DOHH2 (cell line): ENCODE measurements around the gene TAF6.

Experiments used
- H3F3A ChIP-seq: fragments of 200-600 bp; sonication (generic), shearing (Covaris generic); 2 replicates; pipeline ENCODE4 v1.6.0; 2016; ENCODE audit warnings: antibody characterized with exemption, mild to moderate bottlenecking; ENCODE audit not compliant: control insufficient read depth, insufficient read depth
- H3K27ac ChIP-seq: fragments of 200-600 bp; sonication (generic); 2 replicates; pipeline ENCODE4 v1.5.1; 2014; ENCODE audit warnings: low read depth, mild to moderate bottlenecking, low read length, moderate library complexity
- H3K27me3 ChIP-seq: fragments of 200-600 bp; sonication (generic); 2 replicates; pipeline ENCODE4 v1.6.1; 2014; ENCODE audit warnings: mild to moderate bottlenecking, low read length, mixed read lengths; ENCODE audit not compliant: control insufficient read depth
- H3K36me3 ChIP-seq: fragments of 200-600 bp; sonication (generic); 2 replicates; pipeline ENCODE4 v1.6.1; 2014; ENCODE audit warnings: mild to moderate bottlenecking, low read length, moderate library complexity, mixed read lengths; ENCODE audit not compliant: control insufficient read depth
- H3K4me1 ChIP-seq: fragments of 200-600 bp; sonication (generic); 2 replicates; pipeline ENCODE4 v1.6.1; 2014; ENCODE audit warnings: mild to moderate bottlenecking, low read length, mixed read lengths; ENCODE audit not compliant: control insufficient read depth
- H3K4me2 ChIP-seq: fragments of 200-600 bp; sonication (generic); 2 replicates; pipeline ENCODE4 v1.6.0; 2014; ENCODE audit warnings: mild to moderate bottlenecking, low read length, moderate library complexity
- H3K4me3 ChIP-seq: fragments of 200-600 bp; sonication (generic); 2 replicates; pipeline ENCODE4 v1.5.1; 2014; ENCODE audit warnings: mild to moderate bottlenecking, low read length, mixed read lengths
- H3K79me2 ChIP-seq: fragments of 200-600 bp; sonication (generic); 2 replicates; pipeline ENCODE4 v1.6.1; 2014; ENCODE audit warnings: mild to moderate bottlenecking, low read length, mixed read lengths; ENCODE audit not compliant: control insufficient read depth
- H3K9me2 ChIP-seq: fragments of 200-600 bp; sonication (generic); replicated peaks from 2 replicates; pipeline ENCODE4 v1.6.1; 2014; ENCODE audit warnings: mild to moderate bottlenecking, low read length, mixed read lengths; ENCODE audit not compliant: control insufficient read depth
- H3K9me3 ChIP-seq: fragments of 200-600 bp; sonication (generic); 2 replicates; pipeline ENCODE4 v1.6.1; 2014; ENCODE audit warnings: antibody characterized with exemption, low read length, mixed read lengths; ENCODE audit not compliant: control insufficient read depth, insufficient read depth
- H4K20me1 ChIP-seq: fragments of 200-600 bp; sonication (generic); 2 replicates; pipeline ENCODE4 v1.6.0; 2014; ENCODE audit warnings: low read depth, mild to moderate bottlenecking, antibody characterized with exemption, low read length, moderate library complexity; ENCODE audit not compliant: control insufficient read depth, insufficient read depth
- CTCF ChIP-seq: fragments of 200-600 bp; sonication (generic); IDR thresholded peaks from one replicate; pipeline ENCODE4 v1.5.1; 2014; ENCODE audit warnings: antibody characterized with exemption, mild to moderate bottlenecking, low read depth, low read length; ENCODE audit not compliant: poor library complexity, severe bottlenecking
- EZH2phosphoT487 ChIP-seq: fragments of 200-600 bp; sonication (generic); IDR thresholded peaks from 2 replicates; pipeline ENCODE4 v1.6.1; 2017; ENCODE audit warnings: borderline replicate concordance, mild to moderate bottlenecking, antibody characterized with exemption, low read length, moderate library complexity, mixed read lengths

The TAF6 gene

DNA sequence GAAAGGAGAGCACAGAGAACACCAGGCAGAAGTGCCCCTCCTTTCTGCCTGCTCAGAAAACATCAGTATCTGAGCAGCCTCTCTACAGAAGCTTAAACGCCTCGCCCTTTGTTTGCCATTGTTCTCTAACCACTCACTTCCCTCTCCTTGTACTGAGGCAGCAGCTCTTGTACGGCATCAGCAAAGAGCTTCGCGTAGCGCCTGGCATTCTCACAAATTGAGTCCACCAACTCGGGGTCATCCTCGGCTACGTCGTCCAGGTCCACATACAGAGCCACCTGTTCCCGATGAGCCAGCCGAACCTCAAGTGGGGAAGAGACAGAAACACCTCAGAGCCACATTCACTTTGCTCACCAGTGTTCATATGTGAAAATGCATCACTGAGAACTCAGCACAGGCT is 19.7 kb downstream of the TAF6 start:
- H3K27ac ChIP-seq, result peak overlapping the region; percentile 97; the same call in 1 of the 2 replicates
- H3K27me3 ChIP-seq, result no peaks in the 10 kb centered on the region
- peaks cover 29% of the 10 kb centered on the region for H4K20me1 ChIP-seq
- peaks cover 28% of the 10 kb centered on the region for H3K4me1 ChIP-seq
- TF ChIP-seq EZH2phosphoT487 (no peak), CTCF (no peak)
- H3F3A ChIP-seq, result peaks cover 54% of the 10 kb centered on the region
- peaks cover 66% of the 10 kb centered on the region for H3K79me2 ChIP-seq
- H3K36me3 ChIP-seq, result peaks cover 78% of the 10 kb centered on the region
- H3K4me3 ChIP-seq, result peak overlapping the region; percentile 99
- H3K9me3 ChIP-seq, result no peaks in the 10 kb centered on the region
- no peaks in the 10 kb centered on the region for H3K9me2 ChIP-seq
- H3K4me2 ChIP-seq, result peak overlapping the region; percentile 92

DNA sequence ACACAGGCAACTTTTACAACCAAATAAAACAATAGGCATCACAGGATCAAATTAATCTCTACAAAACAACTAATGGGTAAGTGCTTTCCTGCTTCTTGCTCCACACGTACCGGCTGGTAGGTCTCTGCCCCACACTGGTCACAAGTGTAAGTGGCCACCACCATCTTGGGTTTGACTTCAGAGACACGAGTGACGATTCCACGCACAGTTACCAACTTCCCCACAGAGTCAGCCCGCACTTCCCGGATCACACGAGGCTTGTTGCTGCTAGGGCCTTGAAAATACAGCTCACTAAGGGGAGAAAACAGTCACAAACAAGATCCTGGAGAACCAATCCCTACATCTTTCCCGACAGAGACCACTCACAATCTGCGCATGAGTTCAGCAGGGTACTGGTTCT is 20.2 kb downstream of the TAF6 start:
- TF ChIP-seq CTCF, result no peak
- no peak for TF ChIP-seq EZH2phosphoT487
- H3F3A ChIP-seq, result peaks cover 59% of the 10 kb centered on the region
- H3K4me2 ChIP-seq, result 0 out of 2 replicates have a peak overlapping the region, but pooled peaks have one; percentile 92
- H3K36me3 ChIP-seq, result peaks cover 80% of the 10 kb centered on the region
- no peak overlapping the region for H3K4me3 ChIP-seq
- H3K27ac ChIP-seq, result no peak overlapping the region
- H3K4me1 ChIP-seq, result peaks cover 28% of the 10 kb centered on the region
- no peaks in the 10 kb centered on the region for H3K9me3 ChIP-seq
- H3K79me2 ChIP-seq, result peaks cover 66% of the 10 kb centered on the region
- H3K9me2 ChIP-seq, result no peaks in the 10 kb centered on the region
- H3K27me3 ChIP-seq, result no peaks in the 10 kb centered on the region
- H4K20me1 ChIP-seq, result peaks cover 33% of the 10 kb centered on the region

DNA sequence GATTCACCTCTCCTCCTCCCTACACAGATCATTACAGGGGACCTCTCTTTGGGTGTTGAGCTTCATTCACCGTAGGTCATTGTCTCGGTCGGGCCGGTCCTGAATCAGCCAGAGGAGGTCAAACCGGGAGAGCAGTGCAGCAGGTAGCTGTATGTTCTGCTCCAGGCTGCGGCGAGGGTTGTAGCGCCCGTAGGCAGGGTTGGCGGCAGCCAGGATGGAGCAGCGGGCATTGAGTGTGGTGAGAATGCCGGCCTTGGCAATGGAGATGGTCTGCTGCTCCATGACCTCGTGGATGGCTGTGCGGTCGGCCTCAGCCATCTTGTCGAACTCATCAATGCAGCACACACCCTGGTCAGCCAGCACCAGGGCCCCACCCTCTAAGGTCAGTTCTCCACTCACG is 23.5 kb downstream of the TAF6 start:
- H4K20me1 ChIP-seq, result peaks cover 35% of the 10 kb centered on the region
- peaks cover 20% of the 10 kb centered on the region for H3K4me1 ChIP-seq
- H3K9me2 ChIP-seq, result no peaks in the 10 kb centered on the region
- H3K4me2 ChIP-seq, result no peak overlapping the region
- no peaks in the 10 kb centered on the region for H3K27me3 ChIP-seq
- H3K79me2 ChIP-seq, result peaks cover 47% of the 10 kb centered on the region
- H3K4me3 ChIP-seq, result no peak overlapping the region
- H3K36me3 ChIP-seq, result peaks cover 98% of the 10 kb centered on the region
- H3K9me3 ChIP-seq, result no peaks in the 10 kb centered on the region
- peaks cover 87% of the 10 kb centered on the region for H3F3A ChIP-seq
- TF ChIP-seq EZH2phosphoT487, result no peak
- no peak overlapping the region for H3K27ac ChIP-seq

DNA sequence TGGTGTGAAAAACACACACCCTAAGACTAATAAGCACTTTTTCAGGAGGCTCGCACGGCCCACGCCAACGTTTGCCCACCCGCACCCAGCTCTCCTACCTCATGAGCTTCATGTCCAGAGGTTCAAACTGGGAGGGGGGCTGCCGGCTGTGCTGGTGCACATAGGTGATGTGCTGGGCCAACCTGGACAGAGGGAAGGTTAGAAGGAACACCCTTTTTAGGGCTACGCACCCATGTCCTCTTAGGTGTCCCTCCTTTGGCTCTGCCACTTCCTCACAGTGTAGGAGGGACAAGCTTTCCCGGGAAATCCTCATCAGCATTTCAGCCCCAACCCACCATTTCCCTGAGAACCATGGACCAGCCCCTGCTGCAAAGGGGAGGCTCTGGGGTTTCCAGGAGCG is 23.9 kb downstream of the TAF6 start:
- peaks cover 24% of the 10 kb centered on the region for H3K4me1 ChIP-seq
- H3K9me2 ChIP-seq, result no peaks in the 10 kb centered on the region
- no peak overlapping the region for H3K4me3 ChIP-seq
- H4K20me1 ChIP-seq, result peaks cover 35% of the 10 kb centered on the region
- H3K36me3 ChIP-seq, result peaks cover 99% of the 10 kb centered on the region
- H3F3A ChIP-seq, result peaks cover 92% of the 10 kb centered on the region
- H3K79me2 ChIP-seq, result peaks cover 45% of the 10 kb centered on the region
- no peak overlapping the region for H3K27ac ChIP-seq
- H3K4me2 ChIP-seq, result no peak overlapping the region
- no peaks in the 10 kb centered on the region for H3K9me3 ChIP-seq
- TF ChIP-seq EZH2phosphoT487 (no peak), CTCF (no peak)
- no peaks in the 10 kb centered on the region for H3K27me3 ChIP-seq
